Endodermal cell (in vitro differentiated cells): ENCODE measurements around the gene ASB15. TPM values are rescaled to one million over a fixed set of nuclear protein-coding genes. Genes with fewer than 3 reads are reported as not detected.

ENCODE experiments used
- DNase-seq: peaks from one replicate; pipeline ENCODE4 v3.0.0-alpha.2; 2017
- H3K27ac ChIP-seq: 2 replicates; pipeline ENCODE4 v1.5.1; 2013; ENCODE audit warnings: mild to moderate bottlenecking, low read depth, low read length, moderate library complexity
- H3K27me3 ChIP-seq: 2 replicates; pipeline ENCODE4 v1.6.1; 2013; ENCODE audit warnings: mild to moderate bottlenecking, low read length, moderate library complexity; ENCODE audit not compliant: insufficient read depth, control insufficient read depth, poor library complexity, severe bottlenecking
- H3K36me3 ChIP-seq: 2 replicates; pipeline ENCODE4 v1.7.0; 2013; ENCODE audit warnings: mild to moderate bottlenecking, low read length, moderate library complexity; ENCODE audit not compliant: control insufficient read depth, insufficient read depth
- H3K4me1 ChIP-seq: one replicate; pipeline ENCODE4 v1.7.0; 2013; ENCODE audit warnings: low read length; ENCODE audit not compliant: control insufficient read depth, insufficient read depth
- H3K4me3 ChIP-seq: 2 replicates; pipeline ENCODE4 v1.5.1; 2013; ENCODE audit warnings: mild to moderate bottlenecking, low read length, moderate library complexity
- H3K9ac ChIP-seq: 2 replicates; pipeline ENCODE4 v1.6.1; 2013; ENCODE audit warnings: mild to moderate bottlenecking, low read length, moderate library complexity; ENCODE audit not compliant: poor library complexity, severe bottlenecking; ENCODE audit errors: extremely low read depth
- H3K9me3 ChIP-seq: 2 replicates; pipeline ENCODE4 v1.6.1; 2013; ENCODE audit warnings: mild to moderate bottlenecking, low read length, moderate library complexity; ENCODE audit not compliant: control insufficient read depth
- H3K27ac Mint-ChIP-seq: 2 replicates; pipeline ENCODE4 v1.8.0; 2020; ENCODE audit warnings: mixed read lengths
- H3K27me3 Mint-ChIP-seq: 2 replicates; pipeline ENCODE4 v1.8.0; 2021; ENCODE audit warnings: mild to moderate bottlenecking, mixed read lengths; ENCODE audit not compliant: insufficient read depth
- H3K36me3 Mint-ChIP-seq: 2 replicates; pipeline ENCODE4 v1.8.0; 2020; ENCODE audit warnings: low read depth, mixed read lengths
- H3K4me1 Mint-ChIP-seq: 2 replicates; pipeline ENCODE4 v1.8.0; 2020; ENCODE audit warnings: mixed read lengths
- H3K4me3 Mint-ChIP-seq: 2 replicates; pipeline ENCODE4 v1.8.0; 2020; ENCODE audit warnings: mild to moderate bottlenecking, moderate library complexity, mixed read lengths
- H3K9me3 Mint-ChIP-seq: 2 replicates; pipeline ENCODE4 v1.8.0; 2020; ENCODE audit warnings: mild to moderate bottlenecking, mixed read lengths
- CTCF ChIP-seq: fragments of 200-600 bp; sonication (generic); conservative IDR thresholded peaks from 2 replicates; pipeline ENCODE4 v1.5.0; 2021; ENCODE audit warnings: antibody characterized with exemption, mild to moderate bottlenecking
- WGBS, 2 experiments: methylation state at CpG; one replicate each; pipeline versions ENCODE4 v1.1.5 to v1.1.7; 2013; ENCODE audit warnings: missing lambda C conversion rate in 2 of 2, mixed read lengths in 1 of 2; ENCODE audit not compliant: insufficient coverage in 1 of 2, insufficient read length in 1 of 2; 5-methylcytosine and 5-hydroxymethylcytosine counted together
- total RNA-seq, 2 donors: library from RNA; stranded (reverse); fragmentation: NEBNext Ultra II Directional in 1 of 2; extraction: Animal tissue kit (Norgen Biotek cat#: 25700) in 1 of 2; gene quantifications; 2 replicates in 1 of 2; 3 replicates in 1 of 2; pipeline ENCODE4 v1.2.1, GENCODE V29; 2021

Gene ASB15
- total RNA-seq, 2 donors from 2014 or later: not detected

- Histone ChIP-seq H3K9ac (no peak overlapping the region), H3K27me3 (no peaks in the 10 kb centered on the region), H3K4me3 (no peak overlapping the region), H3K36me3 (no peaks in the 10 kb centered on the region), H3K9me3 (no peaks in the 10 kb centered on the region), H3K27ac (no peak overlapping the region), H3K4me1 (no peaks in the 10 kb centered on the region)
- Mint-ChIP-seq H3K36me3 (no peaks in the 10 kb centered on the region), H3K27me3 (peaks cover 3% of the 10 kb centered on the region), H3K9me3 (no peaks in the 10 kb centered on the region), H3K4me1 (peaks cover 6% of the 10 kb centered on the region), H3K27ac (no peak overlapping the region), H3K4me3 (no peak overlapping the region)
- peak; percentile 65 for DNase-seq
- TF ChIP-seq CTCF: peak; percentile 90
- WGBS, 2 experiments: 28 to 48% methylated on average over 3 to 8 of the region's 8 CpGs
These were observed 21.0 kb upstream of the ASB15 start for GRCh38 chr7:123580406-123581161.

GRCh38 chr7:123581162-123581459 lies 20.5 kb upstream of the ASB15 start:
- H3K9ac ChIP-seq: no peak overlapping the region
- Mint-ChIP-seq H3K4me1 (peaks cover 6% of the 10 kb centered on the region), H3K27me3 (peaks cover 3% of the 10 kb centered on the region)

GRCh38 chr7:123583821-123584220 lies 17.8 kb upstream of the ASB15 start:
- no peak for DNase-seq
- Histone ChIP-seq H3K36me3 (no peaks in the 10 kb centered on the region), H3K27ac (no peak overlapping the region), H3K9ac (no peak overlapping the region), H3K9me3 (no peaks in the 10 kb centered on the region), H3K27me3 (no peaks in the 10 kb centered on the region), H3K4me1 (no peaks in the 10 kb centered on the region), H3K4me3 (no peak overlapping the region)
- no peak overlapping the region for H3K4me3 Mint-ChIP-seq
- H3K27ac Mint-ChIP-seq: no peak overlapping the region
- H3K27me3 Mint-ChIP-seq: peaks cover 5% of the 10 kb centered on the region
- no peaks in the 10 kb centered on the region for H3K36me3 Mint-ChIP-seq
- TF ChIP-seq CTCF: no peak
- WGBS, 2 experiments: 95 to 100% methylated on average over 4 of the region's 4 CpGs
- H3K4me1 Mint-ChIP-seq: peaks cover 6% of the 10 kb centered on the region
- no peaks in the 10 kb centered on the region for H3K9me3 Mint-ChIP-seq

More at GRCh38 chr7:123581162-123581459, 20.5 kb upstream of the ASB15 start:
- H3K36me3 Mint-ChIP-seq: no peaks in the 10 kb centered on the region
- WGBS, 2 experiments: 40% methylated on average over 1 of the region's 2 CpGs; no CpG with 5 or more reads in 1 of the 2 experiments
- Histone ChIP-seq H3K36me3 (no peaks in the 10 kb centered on the region), H3K9me3 (no peaks in the 10 kb centered on the region), H3K4me3 (no peak overlapping the region), H3K4me1 (no peaks in the 10 kb centered on the region), H3K27me3 (no peaks in the 10 kb centered on the region), H3K27ac (no peak overlapping the region)
- no peak for DNase-seq
- peak; percentile 6 for TF ChIP-seq CTCF
- no peaks in the 10 kb centered on the region for H3K9me3 Mint-ChIP-seq
- no peak overlapping the region for H3K27ac Mint-ChIP-seq
- no peak overlapping the region for H3K4me3 Mint-ChIP-seq
